ENCODE results near the gene PIK3R2.
"Not testable (repeated sequence)": the region's sequence is repeated elsewhere in the genome, so short reads cannot be mapped to it uniquely, and the experiment has no call there.

The PIK3R2 gene

DNA sequence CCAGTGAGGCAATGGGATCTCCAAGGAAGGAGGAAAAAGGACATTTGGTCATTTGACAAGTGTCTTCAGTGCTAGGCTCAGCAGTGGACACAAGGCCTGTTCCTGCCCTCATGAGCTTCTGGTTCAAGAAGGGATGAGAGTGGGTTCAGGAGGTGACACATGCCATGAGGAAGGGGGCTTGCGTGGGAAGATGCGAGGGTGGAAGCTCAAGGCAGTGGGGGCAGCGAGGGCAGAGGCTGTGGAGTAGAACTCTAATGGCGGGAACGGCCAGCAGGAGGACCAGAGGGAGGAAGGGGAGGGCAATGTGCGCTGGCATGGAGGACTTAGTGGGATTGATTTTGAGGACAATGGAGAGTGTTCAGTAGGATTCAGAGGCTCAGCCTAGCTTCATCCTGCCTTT, 3.3 kb downstream of the PIK3R2 start:
- no peak for DNase-seq

DNA sequence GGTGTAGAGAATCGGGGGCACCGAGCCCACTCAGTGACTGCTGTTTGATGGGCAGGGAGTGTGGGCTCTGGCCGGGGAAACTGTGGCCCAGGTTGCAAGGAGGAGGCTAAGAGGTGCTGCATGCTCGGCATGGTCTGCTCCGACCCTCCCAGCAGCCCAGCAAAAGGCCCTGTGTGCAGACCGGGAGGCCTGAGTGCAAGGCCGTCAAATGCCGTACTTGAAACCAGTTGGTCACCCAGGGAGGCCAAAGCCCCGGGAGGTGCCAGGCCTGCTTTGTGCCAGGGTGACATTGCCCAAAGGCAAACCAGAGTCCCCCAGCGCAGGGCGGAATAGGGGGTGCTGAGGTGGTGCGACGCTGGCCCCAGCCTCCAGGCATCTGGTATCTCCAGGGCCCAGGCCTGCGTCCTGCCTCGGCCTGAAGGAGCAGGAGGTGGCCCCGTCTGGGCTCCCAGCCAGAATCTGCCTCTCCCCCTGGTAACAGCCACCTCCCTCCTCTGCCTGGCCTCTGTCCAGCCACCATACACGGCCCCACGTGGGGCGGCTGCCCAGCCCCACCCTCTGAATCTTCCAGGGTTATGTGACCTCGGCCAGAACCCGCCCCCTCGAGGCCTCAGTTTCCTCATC, 4.0 kb downstream of the PIK3R2 start:
- DNase-seq: no peak

DNA sequence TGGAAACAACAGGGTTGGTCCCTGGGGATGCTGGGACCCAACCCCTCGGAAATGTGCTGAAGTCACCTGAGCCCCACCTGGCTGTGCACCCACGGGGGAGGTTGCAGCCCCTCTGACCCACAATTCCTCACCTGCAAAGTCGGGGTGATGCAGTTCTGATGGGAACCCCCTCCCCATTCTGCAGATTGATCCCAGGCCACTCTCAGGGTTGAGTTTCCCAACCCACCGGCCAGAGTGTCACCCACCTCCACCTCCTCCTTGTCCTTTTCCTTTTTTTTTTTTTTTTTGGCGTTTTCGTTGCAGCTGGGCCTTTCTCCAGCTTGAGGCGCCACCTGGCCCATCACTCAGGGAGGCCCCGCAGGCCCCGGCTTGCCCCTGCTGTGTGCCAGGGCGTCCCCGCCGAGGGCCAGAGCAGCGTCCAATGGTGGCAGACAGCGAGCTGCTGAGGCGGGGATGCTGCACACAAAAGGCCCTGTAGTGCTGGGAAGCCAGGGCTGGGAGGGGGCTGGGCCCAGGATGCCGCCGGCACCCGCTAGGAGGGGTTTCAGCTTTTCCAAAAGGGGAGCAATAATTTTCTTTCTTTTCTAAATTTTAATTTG, 4.6 kb downstream of the PIK3R2 start:
- DNase-seq: no peak

GRCh38 chr19:18158467-18158866, 5.5 kb downstream of the PIK3R2 start:
- no peak for DNase-seq

- DNase-seq: not testable (repeated sequence)
Observed at GRCh38 chr19:18159059-18159616, 6.2 kb downstream of the PIK3R2 start.

- DNase-seq: no peak
Observed at GRCh38 chr19:18159810-18160209, 6.8 kb downstream of the PIK3R2 start.

DNA sequence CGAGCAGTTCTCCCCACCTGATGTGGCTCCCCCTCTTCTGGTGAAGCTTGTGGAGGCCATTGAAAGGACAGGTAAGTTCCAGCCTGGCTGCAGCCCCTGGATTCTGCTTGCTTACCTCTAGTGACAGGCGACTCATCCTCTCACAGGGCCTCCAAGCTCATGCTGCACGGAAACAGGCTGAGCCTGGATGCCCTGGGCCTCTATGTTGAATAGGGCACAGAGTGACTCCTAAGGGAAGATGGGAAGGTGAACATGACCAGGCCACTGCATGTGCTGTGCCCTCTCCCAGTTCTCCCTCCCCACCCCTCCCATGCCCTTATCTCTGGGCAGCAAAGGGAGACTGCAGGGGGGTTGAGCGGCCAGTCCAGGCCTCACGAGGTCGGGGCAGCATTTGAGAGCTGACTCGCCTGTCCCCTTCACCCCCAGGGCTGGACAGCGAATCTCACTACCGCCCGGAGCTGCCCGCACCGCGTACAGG, 7.6 kb downstream of the PIK3R2 start:
- DNase-seq: no peak

- peak; percentile 54 to 82 (median 74) for DNase-seq
Observed at GRCh38 chr19:18160971-18161635, 8.1 kb downstream of the PIK3R2 start.

DNA sequence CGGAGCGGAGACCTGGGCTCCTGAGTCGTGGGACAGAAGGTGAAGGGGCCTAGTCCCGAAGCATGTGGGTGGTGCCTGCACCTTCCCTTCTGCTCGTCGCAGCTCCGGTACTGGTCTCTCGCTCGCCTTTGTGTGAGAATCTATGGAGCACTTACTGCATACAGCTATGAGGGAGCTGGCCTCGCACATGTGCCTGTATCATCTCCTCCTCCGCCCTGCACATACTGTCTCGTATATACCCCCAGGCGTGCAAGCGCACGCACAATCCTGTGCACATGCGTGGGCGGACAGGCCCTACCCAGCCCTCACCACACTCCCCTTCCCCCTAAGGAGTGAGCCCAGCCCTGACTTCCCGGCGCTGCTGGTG, 8.7 kb downstream of the PIK3R2 start:
- DNase-seq: no peak

DNA sequence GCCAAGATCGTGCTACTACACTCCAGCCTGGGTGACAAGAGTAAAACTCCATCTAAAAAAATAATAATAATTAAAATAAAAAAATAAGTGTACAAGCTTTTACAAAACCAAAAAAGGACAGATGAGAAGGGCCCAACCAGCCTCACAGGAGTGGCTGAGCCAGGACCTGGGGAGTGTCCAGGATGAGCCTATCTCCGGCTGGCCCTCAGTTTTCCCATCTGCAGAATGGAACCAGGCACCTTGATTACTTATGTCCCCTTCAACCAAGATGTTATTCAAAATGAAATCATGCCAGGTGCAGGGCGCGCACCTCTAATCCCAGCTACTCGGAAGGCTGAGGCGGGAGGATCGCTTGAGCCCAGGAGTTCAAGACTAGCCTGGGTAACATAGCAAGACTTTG, 11.1 kb downstream of the PIK3R2 start:
- DNase-seq: no peak

- DNase-seq: no peak
Observed at GRCh38 chr19:18165794-18166544, 13.0 kb downstream of the PIK3R2 start.

GRCh38 chr19:18167011-18167410, 14.0 kb downstream of the PIK3R2 start:
- no peak for DNase-seq

GRCh38 chr19:18167975-18168645, 15.1 kb downstream of the PIK3R2 start:
- peak in 3 of 4 experiments; percentile 16 to 46 (median 39) for DNase-seq

DNA sequence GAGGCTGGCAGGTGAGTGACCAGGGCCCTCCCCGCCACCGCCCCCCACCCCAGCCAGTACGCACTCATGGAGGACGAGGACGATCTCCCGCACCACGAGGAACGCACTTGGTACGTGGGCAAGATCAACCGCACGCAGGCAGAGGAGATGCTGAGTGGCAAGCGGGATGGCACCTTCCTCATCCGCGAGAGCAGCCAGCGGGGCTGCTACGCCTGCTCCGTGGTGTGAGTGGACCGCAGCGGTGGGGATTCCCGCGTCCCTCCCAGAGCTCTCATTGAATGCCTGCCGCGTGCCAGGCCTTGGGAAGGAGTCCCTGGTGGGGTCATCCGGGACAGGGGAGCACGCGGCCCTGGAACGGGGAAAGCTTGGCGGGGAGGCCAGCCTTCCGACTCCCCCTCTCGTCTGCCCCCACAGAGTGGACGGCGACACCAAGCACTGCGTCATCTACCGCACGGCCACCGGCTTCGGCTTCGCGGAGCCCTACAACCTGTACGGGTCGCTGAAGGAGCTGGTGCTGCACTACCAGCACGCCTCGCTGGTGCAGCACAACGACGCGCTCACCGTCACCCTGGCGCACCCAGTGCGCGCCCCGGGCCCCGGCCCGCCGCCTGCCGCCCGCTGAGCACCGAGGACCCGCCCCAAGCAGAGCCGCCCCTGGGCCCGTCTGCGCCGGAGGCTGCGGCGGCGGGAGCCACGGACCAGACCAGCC, 15.9 kb downstream of the PIK3R2 start:
- DNase-seq: no peak

GRCh38 chr19:18170714-18171255, 17.8 kb downstream of the PIK3R2 start:
- DNase-seq: no peak

DNA sequence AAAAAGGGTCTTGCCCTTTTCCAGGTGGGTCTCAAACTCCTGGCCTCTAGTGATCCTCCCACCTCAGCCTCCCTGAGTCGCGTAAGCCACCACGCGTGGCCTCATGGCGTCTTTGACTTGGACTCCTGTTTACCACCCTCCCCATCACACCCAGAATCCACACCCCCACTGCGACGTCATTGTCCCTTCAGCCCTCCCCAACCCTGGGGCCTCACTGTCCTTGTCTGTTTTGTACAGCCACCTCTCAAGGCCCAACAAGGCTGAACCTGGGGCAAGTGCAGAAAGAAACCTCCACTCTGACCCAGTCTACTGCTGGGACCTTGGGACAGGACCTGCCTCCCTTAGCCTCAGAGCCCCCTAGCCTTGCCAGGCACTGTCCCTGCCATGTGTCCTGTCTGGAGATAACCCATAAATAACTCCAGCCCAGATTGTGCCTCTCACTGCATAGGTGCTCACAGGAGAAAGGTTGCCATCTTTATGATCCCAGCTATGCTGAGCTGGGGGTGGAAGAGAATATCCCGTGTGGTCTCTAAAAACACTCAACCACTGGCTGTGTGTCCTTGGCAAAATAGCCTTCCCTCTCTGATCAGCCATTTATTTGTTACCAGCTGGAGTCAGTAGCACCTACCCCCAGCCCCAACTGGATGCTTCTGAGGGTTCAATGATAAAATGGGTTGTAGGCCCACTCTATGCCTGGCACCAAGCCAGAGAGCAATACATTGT, 18.8 kb downstream of the PIK3R2 start:
- DNase-seq: no peak

DNA sequence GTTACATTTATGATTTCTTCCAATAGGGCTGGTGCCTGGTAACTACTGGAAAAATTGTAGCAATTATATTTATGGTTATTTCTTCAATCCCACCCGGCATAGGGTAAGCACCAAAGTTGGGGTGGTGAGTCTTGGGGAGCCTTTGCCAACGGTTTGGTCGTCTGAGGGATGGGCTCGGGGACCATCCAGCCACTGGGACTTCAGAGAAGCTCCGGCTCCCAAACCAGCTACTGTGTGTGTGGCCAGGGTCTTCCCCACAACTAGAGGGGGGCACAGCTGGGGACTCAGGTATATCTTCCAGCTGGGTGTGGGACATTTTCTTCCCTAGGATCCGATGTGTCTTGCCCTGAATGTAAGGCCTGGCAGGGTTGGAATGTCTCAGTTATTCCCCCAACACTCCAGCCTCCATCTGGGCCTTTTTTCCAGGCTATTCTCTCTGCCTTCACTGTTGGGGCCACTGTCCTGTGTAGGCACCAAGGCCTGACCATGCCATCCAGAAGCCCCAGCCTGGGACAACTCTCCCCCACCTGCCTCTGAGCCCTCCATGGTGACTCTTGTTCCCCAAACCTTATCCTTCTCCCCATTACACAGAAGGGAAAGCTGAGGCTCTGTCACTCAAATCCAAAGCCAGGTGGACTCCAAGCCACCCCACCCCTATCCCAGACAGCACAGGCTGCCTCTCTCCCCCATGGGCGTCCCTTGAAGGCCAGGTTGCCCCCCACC, 19.5 kb downstream of the PIK3R2 start:
- no peak for DNase-seq

- DNase-seq: no peak
Observed at GRCh38 chr19:18173054-18173571, 20.1 kb downstream of the PIK3R2 start.

DNA sequence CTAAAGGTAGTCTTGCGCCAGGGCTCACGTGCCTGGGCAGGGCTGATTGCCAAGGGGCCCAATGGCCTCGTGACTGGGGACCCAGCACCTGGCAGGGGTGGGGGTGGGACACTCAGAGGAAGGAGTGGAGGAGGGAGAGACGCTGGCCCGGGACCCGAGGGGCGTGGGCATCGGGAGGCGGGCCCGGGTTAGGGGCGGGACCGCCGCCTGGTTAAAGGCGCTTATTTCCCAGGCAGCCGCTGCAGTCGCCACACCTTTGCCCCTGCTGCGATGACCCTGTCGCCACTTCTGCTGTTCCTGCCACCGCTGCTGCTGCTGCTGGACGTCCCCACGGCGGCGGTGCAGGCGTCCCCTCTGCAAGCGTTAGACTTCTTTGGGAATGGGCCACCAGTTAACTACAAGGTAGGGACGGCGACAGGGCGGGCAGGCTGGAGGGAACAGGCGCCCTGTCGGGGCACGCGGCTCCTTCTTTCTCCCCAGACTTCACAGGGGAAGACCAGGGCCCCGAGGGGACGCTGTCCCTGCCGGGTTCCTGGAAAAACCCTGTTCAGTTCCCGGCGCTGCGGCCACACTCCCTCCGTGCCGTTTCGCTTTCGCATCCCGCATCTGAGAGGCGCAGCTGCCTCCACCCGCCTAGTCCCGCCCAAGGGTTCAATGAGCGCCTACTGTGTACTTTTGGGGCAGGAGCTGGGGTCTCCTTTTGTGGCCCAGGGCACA, 20.8 kb downstream of the PIK3R2 start, which contains the start of gene IFI30:
Gene IFI30, plus strand, starts transcription at position 242 of the 717 bp plus-strand sequence. Its CDS starts 29 bp downstream, at position 271.
- peak in 2 of 4 experiments; percentile 21 to 49 for DNase-seq
